Fibroblast of skin of left quadriceps (primary cell): ENCODE measurements around the gene ZNF487.

Source experiments
- DNase-seq, 2 experiments: peaks; one replicate each; pipeline ENCODE4 v3.0.0-alpha.2; 2013; ENCODE audit warnings: low read depth in 2 of 2

ZNF487 gene

DNA sequence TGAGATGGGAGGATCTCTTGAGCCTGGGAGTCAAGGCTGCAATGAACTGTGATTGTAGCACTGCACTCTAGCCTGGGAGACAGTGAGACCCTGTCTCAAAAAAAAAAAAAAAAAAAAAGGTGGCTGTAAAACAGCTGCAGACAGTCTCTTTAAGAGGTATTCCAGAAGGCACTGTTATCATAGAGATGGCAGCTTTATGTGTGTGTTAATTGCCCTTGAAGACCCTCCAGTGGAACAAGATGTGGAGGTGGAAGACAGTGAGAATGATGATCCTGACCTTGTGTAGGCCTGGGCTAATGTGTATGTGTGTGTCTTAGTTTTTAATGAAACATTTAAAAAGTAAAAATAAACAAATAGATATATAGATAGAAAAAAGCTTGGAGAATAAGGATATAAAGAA lies 66.0 kb downstream of the ZNF487 start:
- no peak for DNase-seq

DNA sequence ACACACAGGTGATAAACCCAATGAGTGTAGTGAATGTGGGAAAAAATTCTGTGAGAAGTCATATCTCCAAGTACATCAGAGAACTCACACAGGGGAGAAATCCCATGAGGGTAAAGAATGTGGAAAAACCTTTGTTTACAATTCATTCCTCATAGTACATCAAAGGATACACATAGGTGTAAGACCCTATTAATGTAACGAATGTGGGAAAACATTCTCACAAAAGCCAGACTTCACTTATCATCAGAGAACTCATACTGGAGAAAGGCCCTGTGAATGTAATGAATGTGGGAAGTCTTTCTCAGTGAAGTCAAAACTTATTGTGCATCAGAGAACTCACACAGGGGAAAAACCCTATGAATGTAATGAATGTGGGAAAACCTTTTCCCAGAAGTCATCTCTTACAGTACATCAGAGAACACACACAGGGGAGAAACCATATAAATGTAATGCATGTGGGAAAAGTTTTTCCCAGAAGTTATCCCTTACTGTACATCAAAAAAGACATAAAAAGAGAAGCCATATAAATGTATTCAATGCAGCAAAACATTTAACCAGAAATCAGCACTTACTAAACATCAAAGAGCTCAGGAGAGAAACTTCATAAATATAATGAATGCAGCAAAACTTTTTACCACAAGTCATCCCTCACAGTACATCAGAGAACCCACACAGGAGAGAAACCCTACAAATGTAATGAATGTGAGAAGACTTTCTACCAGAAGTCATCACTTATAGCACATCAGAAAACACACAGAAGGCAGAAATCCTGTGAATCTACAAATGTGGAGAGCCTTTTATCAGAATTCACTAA lies 87.7 kb downstream of the ZNF487 start:
- DNase-seq: no peak
